Aortic smooth muscle cell (primary cell): ENCODE measurements around the gene DTX4. TPM values are rescaled to one million over a fixed set of nuclear protein-coding genes. Genes with fewer than 3 reads are reported as not detected.

ENCODE experiments used
- total RNA-seq: library from RNA; depleted of rRNA; stranded (reverse); fragments of >200 nt; gene quantifications from 2 replicates; pipeline ENCODE4 v1.2.3, GENCODE V29; 2014

DTX4 gene
- total RNA-seq, result 4.8 and 5.0 TPM in 2 replicates

DNA sequence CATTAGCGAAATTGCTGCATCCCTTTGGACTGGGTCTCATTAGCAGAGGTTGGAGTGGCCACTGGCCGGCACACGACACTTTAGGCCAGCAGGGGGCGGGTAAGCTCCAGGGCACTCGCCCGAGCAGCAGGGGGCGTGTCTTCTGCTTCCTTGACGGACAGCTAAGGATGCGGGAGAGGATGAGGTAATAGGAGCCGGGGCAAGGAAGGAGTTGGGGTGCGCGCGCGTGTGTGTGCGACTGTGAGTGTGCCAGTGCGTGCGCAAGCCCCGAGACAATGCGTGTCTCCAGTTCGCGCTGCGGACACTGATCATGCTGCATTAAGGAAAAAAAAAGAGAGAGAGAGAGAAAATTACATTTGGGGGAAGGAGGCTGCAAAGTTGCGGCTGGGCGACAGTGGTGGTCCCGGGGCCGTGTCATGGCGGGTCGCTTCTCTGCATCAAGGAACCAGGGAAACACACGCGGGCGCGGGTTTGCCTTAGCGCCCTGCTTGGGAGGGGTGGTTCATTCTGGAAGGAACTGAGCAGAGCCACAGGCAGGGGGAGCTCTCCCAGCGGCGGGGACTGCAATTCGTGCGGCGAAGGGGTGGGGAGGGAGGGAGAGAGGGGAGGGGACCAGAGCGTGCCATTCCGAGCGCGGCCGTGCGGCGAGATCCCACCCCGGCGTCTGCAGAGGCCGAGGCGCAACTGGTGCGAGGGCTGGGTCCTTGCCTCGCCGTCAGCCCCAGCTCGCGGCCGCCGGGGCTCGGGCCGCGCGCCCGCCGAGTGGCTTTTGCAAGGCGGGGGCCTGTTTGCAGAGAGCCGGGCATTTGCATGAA is at the start of gene DTX4:
DTX4 (plus strand) TSS at position 625 of the 815 bp plus-strand sequence. CDS start 464 bp downstream, outside the sequence.

DNA sequence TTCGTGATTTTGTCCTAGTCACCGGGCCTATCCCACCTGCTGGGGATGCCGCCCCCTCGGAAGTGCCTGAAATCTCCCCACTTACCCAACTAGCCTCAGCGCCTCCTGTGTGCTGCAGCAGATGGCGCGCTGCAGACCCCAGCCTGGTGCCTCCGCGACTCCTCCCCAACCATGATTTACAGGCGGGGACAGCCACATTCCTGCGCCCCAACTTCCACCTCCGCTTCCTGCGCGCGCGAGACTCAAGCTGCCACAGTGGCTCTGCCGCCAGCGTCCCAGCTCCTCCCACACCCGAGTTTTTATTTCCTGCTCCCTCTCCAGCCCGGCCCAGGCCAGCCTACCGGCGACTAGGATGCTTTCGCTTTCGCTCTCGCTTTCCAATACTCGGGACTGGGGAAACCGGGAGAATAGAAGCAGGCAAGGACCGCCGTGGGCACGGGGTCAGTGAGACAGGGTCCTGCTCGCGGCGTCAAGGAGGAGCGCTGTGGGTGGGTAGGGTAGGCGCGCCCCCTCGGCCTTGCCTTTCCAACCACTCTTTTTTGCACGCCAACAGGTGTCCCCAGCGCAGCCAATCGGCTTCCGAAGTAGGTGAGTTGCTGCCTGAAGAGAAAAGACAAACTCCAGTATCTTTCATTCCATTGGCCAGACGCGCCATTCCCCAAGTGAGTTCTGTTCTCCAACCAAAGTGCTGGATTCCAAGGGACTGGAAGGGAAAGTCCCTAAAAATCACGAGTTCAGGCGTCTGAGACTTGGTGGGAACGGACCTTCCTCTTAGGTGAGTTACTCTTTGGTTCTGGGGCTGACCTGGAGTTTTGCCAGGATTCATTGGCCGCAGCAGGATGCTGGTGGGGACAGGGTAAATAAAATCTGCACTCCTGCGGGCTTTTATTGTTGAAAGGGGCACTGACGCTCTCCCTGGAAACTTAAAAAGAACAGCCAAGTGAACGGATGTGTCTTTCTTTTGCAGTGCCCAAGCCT is 29.1 kb upstream of the DTX4 start, which contains the start of gene FAM111A:
FAM111A (plus strand) TSS at position 327 of the 978 bp plus-strand sequence. CDS start 6,017 bp downstream, outside the sequence.

DNA sequence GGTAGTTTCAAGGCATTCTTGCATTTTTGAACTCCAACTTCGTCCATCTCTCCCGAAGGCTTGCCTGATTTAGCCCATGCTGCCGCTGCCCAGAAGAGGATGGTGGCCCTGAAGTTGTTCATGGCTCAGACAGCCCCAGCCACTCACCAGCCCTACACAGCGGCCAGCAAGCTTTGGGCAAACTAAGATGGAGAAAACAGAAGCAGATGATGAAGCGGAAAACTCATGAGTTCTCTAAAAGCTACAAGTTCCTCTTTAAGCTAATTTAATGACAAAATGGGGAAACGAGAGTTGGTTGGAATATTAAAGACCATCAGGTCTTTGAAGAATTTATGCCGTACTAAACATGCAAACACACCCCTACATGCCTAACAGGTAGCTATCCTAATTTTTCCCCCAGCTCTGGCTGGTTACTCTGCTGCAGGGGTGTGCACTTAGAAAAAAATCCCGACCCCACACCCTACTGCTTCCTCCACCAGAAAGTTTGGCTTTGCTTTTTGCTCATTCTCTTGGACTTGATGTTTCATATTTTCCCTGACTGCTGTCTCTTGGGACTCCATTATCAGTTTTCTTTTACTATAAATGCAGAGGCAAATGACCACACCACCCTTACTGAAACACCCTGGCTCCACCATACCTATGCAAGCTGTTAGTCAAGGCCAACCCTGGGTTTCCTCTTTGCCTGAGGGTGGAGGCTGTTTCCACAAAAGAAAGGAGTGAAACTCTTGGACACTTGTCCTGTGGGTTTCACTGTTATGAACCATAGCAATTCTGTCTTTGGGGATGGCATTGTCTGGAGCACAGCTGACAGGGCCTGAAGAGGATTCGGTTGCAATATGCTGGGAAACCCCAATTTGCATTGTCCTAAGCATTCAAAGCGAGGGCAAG is 41.1 kb downstream of the DTX4 start, which contains the start of gene MPEG1:
MPEG1 (minus strand) TSS at position 184 of the 888 bp plus-strand sequence; CDS start at position 122, 62 bp downstream.

Other genes starting within 250 kb of the DTX4 start
- 0.37 and 0.53 TPM in 2 replicates for gene GLYATL1, start 232.6 kb upstream of the DTX4 start, total RNA-seq
- not detected in 2 replicates for gene GLYATL1B, start 85.8 kb upstream of the DTX4 start, total RNA-seq
- gene FAM111B, start 64.9 kb upstream of the DTX4 start, total RNA-seq, result 6.4 and 20.6 TPM in 2 replicates
- 52.8 and 62.5 TPM in 2 replicates for gene FAM111A, start 29.3 kb upstream of the DTX4 start, total RNA-seq
- under 0.01 TPM in 1 of 2 replicates, not detected in the other for gene MPEG1, start 40.8 kb downstream of the DTX4 start, total RNA-seq
- gene OR5AN1, start 186.8 kb downstream of the DTX4 start, total RNA-seq, result not detected in 2 replicates